Suppressor macrophage treated with lipopolysaccharide for 1 hour (primary cell): Measurements from ENCODE around the gene HMGB1.

Source experiments
- DNase-seq, 3 donors: peaks; one replicate each; pipeline ENCODE4 v3.0.0-alpha.2; 2020 to 2022

The HMGB1 gene

GRCh38 chr13:30465593-30466357 lies at the start of gene HMGB1:
Gene HMGB1 (minus strand): TSS chr13:30465936. CDS start chr13:30463680, 2,256 bp downstream.
- DNase-seq = peak; percentile 97 to 99 (median 98)

DNA sequence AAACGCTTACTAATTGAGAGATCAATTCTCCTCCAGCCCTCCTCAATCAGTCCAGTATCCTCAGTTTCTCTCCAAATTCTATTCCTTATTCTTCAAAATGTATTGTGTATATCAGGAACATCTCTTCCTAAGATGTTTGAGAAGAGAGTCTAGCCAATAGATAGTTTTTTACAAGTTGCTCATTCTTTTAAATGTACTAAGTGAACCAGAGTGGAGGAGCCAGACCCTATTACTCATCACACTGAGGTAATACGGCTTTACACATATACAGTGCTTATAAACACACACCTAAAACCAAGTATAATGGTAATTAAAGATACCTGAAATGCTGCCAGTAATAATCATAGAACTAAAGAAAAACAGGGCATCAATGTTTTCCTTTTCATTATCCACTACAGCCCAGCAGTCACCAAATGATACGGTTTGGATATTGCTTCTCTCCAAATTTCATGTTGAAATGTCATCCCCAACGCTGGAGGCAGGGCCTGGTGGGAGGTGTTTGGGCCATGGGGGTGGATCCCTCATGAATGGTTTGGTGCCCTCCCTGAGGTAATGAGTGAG lies 45.2 kb upstream of the HMGB1 start:
- no peak for DNase-seq

DNA sequence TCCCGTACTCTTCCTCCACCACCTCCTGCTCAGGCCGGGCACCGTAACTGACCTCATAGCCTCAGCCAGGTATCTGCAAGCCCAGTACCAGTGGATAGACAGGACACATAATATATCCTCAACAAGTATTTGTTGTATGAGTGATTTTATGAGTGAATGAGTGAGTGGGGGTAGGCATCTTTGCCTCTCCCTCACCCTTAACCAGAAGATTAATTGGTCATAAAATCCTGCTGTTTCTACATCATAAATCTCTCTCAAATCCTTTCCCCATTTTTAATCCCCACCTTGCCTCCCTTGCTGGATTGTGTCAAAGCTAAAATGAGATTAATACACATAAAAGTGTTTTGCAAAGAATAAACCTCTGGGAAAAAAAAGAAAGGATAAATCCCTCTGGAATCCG lies 44.4 kb upstream of the HMGB1 start:
- no peak for DNase-seq

- no peak for DNase-seq
These were observed 43.7 kb upstream of the HMGB1 start for GRCh38 chr13:30509254-30510050.

GRCh38 chr13:30504081-30504480 lies 38.3 kb upstream of the HMGB1 start:
- no peak for DNase-seq

DNA sequence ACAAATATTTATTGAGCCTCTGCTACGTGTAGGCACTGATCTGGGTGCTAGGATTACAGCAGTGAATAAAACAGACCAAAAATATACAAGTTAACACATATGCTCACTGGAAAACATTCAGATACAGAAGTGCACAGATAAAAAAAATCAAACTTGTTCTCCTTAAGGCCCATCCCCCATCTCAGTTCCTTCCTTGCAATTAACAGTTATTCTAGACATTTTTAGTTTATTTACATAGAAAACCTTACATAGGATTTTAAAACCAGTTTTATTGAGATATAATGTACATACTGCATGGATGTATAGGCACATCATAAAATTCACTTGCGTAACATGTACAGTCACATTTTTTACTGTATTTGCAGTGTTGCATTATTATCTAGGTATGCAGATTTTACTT lies 36.5 kb upstream of the HMGB1 start:
- no peak for DNase-seq

DNA sequence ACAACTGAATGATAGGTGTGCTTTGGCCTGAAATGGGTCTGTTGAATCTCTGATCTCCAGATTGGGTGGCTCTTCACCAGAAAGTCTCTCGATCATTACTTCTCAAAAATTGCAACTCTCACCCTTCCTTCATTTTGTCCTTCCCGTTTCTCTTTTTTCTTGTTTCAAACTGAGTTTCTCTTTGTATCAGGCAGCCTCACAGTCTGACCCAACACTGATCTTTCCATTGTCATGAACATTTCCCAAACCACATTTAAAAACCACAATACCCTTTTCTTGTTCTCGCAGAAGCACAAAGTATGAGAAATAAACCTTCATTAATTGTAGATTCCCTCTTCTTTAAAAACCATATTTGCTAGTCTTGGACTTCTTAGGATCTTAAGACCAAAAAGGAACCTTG lies 33.6 kb upstream of the HMGB1 start:
- DNase-seq = peak in 1 of 3 donors; percentile 22

DNA sequence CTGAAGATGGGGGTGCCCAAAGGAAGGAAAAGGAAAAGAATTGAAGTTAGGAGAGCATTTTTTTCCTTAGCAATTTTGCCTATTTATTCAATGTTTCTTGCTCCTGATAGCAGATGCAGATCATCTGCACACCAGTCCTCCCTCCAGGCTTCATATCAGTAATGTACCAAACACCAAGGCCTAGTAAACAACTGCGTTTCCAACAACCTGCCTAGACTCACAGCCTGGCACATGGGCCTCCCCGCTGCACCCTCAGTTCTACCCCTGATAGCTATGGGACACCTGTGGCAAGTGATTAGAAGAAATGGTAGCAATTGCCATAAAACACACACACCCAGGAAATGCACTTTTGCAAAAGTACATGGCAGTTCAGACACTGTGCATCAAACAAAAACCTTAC lies 30.4 kb upstream of the HMGB1 start:
- DNase-seq = no peak

- no peak for DNase-seq
These were observed 30.0 kb upstream of the HMGB1 start for GRCh38 chr13:30495746-30496145.

DNA sequence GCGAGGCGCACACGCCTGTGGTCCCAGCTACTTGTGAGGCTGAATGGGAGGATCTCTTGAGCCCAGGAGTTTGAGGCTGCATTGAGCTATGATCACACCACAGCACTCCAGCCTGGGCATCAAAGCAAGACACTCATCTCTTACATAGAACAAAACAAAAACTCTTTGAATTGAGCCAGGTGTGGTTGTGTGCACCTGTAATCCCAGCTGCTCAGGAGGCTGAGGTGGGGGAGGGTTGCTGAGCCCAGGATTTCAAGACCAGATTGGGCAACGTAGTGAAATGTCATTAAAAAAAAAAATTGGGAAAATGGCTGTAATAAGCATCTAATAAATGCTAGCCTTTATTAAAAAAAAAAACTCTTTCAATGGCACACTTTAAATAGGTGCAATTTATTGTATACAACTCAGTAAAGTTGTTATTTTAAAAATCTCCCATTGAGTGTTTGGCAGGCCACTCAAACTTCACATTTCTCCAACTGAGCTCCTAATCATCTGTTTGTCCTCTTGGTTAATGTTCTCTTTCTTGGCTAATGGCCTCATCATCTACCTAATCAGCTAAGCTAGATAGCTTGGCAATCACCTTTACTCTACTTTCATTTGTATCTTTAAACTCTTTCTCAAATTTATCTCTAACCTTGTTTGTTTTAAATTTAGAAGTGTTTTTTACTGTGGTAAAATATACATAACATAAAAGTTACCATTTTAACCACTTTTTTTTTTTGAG lies 28.1 kb upstream of the HMGB1 start:
- DNase-seq = no peak

DNA sequence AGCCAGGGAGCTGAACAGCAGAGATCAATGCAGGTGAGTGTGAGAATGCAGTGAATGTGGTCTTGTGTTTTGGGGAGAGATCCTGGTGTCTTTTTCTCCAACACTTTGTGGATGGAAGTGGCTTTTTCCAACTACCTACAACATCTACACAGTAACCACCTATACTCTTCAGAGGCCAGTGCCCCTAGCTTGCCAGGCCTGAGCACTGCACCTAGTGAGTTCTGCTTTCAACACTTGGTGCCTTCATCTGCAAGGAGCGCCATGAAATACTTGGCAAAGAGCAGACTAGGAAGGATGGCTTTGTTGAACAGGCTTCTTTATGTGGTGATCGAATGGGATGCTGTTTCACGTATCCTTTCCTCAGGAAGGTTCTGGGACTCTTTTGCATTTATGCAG lies 21.3 kb upstream of the HMGB1 start:
- DNase-seq = no peak

- DNase-seq = no peak
These were observed 20.7 kb upstream of the HMGB1 start for GRCh38 chr13:30486230-30487074.

GRCh38 chr13:30481241-30481760 lies 15.6 kb upstream of the HMGB1 start:
- no peak for DNase-seq

DNA sequence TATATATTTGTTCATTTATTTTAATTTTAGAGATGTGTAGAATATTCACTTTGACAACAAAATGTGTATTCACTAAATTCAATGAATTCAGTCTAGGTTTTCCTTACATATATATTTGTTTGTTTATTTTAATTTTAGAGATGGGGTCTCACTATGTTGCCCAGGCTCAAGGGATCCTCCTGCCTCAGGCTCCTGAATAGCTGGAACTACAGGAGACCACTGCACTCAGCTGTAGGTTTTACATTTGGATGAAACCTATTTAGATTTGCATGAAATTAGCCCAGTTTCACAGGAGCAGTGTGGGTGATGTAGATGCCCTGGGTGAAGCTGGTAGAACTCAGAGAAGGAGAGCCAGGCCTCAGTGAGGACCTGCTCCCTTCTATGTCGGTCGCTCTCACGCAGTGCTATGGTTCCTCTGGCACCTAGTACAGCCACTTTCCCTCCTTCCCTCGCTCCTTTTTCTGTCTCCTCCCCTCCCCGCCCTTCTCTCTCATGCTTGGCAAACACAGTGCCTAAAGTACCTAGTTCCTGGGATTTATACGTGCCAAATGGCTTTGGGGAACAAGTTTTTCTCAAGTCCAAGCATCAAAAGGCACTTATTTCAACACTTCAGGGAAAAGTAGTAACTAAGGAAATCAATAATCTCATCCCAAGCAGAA lies 14.7 kb upstream of the HMGB1 start:
- no peak for DNase-seq

- DNase-seq = no peak
These were observed 14.1 kb upstream of the HMGB1 start for GRCh38 chr13:30479883-30480219.

- DNase-seq = no peak
These were observed 13.6 kb upstream of the HMGB1 start for GRCh38 chr13:30479154-30479882.

DNA sequence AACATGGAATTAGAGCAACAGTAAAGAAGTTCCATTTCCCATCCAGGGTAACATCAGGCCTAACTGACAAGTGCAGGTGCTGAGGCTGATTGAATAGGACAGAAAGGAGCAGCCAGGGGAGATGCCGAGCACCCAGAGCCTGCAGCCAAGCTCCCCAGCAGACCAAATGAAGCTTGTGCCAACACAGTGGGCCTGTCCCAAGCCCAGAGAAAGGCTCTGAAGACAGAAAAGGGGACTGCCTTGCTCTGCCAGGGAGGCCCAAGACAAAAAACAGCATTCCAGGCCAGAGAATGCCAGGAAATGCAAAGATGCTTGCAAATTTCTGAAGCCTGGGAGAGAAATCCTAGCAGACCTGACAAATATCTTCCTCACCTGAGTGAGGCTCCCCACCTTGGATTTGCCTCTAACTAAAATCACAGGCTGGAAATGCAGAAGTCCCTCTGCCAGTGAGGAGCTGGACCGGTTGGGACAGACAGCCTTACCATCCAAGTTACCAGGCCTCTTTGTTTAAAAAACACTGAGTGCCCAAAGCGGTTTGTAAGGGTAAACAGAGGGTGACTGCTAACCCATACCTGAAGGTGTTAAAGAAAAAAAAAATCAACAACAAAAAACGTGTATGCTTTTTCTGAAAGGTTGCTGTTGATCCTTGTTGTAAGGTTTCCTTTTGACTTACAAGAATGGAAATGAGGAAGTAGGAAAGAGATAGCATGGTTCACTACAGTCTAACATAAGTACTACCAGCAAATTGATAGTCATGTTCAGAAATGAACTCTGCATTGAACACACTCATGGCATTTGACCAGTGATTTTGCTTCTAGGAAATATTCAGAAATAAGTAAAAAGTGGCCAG lies 11.8 kb upstream of the HMGB1 start:
- DNase-seq = peak; percentile 3 to 34 (median 34)

DNA sequence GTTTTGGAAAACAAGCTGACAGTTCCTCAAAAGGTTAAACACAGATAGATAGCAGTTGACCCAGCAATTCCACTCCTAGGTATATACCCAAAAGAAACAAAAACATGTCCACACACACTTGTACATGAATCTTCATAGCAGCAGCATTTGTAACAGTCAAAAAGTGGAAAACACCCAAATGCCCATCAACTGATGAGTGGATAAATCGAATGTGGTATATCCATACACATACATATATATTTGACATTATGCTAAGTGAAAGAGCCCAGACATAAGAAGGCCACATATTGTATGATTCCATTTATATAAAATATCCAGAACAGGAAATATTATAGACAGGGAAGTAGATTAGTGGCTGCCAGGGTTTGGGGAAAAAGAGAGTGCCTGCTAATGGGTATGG lies 7.9 kb upstream of the HMGB1 start:
- DNase-seq = no peak

DNA sequence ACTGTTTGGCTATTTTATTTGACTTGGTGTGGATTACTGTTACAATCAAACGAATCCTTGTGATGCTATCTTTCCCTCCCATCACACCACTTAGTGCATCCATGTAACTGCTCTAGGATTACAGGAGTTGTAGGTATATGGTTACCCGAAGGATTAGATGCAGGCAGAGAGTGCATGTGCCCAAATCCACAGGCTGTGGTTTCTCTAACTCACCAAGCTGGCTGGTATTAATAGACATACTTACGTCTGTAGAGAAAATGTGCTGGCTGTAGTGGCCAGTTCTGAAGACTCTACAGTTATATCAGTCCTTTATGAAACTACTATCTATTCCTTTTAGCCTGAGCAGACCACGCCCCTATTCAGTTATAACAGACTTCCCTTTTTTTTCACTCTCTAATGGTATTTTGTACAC lies 1.1 kb upstream of the HMGB1 start:
- DNase-seq = peak; percentile 46 to 56 (median 56)

- DNase-seq = no peak
These were observed 600 bp upstream of the HMGB1 start for GRCh38 chr13:30466358-30466714.
